NCI-H187 (cell line): ENCODE data around the gene PLD5.
"Not testable (repeated sequence)": the region's sequence is repeated elsewhere in the genome, so short reads cannot be mapped to it uniquely, and the experiment has no call there.

Experiments
- DNase-seq, 2 experiments: peaks; one replicate each; lab custom pipeline; 2025; lab: John Stamatoyannopoulos, UW

Gene PLD5

GRCh38 chr1:242058181-242058580 is 466.3 kb downstream of the PLD5 start:
- DNase-seq, result not testable (repeated sequence)

- no peak for DNase-seq
Measured at GRCh38 chr1:242057745-242058115, 466.8 kb downstream of the PLD5 start.

GRCh38 chr1:242056988-242057744 is 467.3 kb downstream of the PLD5 start:
- DNase-seq, result no peak

- no peak for DNase-seq
Measured at GRCh38 chr1:242055749-242056320, 468.7 kb downstream of the PLD5 start.

GRCh38 chr1:242043165-242043564 is 481.3 kb downstream of the PLD5 start:
- DNase-seq, result no peak

GRCh38 chr1:242034392-242034791 is 490.1 kb downstream of the PLD5 start:
- DNase-seq, result no peak

- no peak for DNase-seq
Measured at GRCh38 chr1:242033447-242033846, 491.1 kb downstream of the PLD5 start.
